ENCODE results near the gene MYD88. TPM values are rescaled to one million over a fixed set of nuclear protein-coding genes. Genes with fewer than 3 reads are reported as not detected.

Gene MYD88
- total RNA-seq, 1 experiment from 2014 or later = 17.7 TPM

- CTCF ChIA-PET = interaction anchor here (1.1 kb wide), 1 partner anchor 11 kb away, joined by 3 read pairs; no protein-coding TSS in a partner anchor
- H3K4me1 ChIP-seq (ENCODE audit: insufficient read depth, low read length) = peaks cover 46% of the 10 kb centered on the region
- POLR2A ChIA-PET (ENCODE audit: unreplicated experiment) = no interaction called here
- peak overlapping the region; percentile 32 for H3K4me2 ChIP-seq (ENCODE audit: low read length)
- no peaks in the 10 kb centered on the region for H3K79me2 ChIP-seq (ENCODE audit: low read length)
- intact Hi-C loops (cut with micrococcal nuclease) = no loop called here
- H4K20me1 ChIP-seq (ENCODE audit: low read length) = no peaks in the 10 kb centered on the region
- H3K27ac ChIP-seq (ENCODE audit: low read length) = peak overlapping the region; percentile 96
- no peaks in the 10 kb centered on the region for H3K36me3 ChIP-seq (ENCODE audit: low read depth, low read length)
- peak overlapping the region; percentile 68 for H3K9ac ChIP-seq (ENCODE audit: low read length)
- H3F3A ChIP-seq (ENCODE audit: low read length, unreplicated experiment) = no peaks in the 10 kb centered on the region
- no peaks in the 10 kb centered on the region for H3K9me3 ChIP-seq (ENCODE audit: low read length)
- ATAC-seq (peak; percentile 64), DNase-seq (peak; percentile 87)
- no TSS peak for BruUV-seq (replicated peaks)
- H2AFZ ChIP-seq (ENCODE audit: low read length) = no peak overlapping the region
- no peaks in the 10 kb centered on the region for H3K27me3 ChIP-seq (ENCODE audit: low read length)
- H3K9me2 ChIP-seq (replicated peaks; ENCODE audit: low read length) = no peaks in the 10 kb centered on the region
- H3K4me3 ChIP-seq (ENCODE audit: low read length) = no peak overlapping the region
- TF ChIP-seq EZH2phosphoT487 (IDR thresholded peaks at IDR 0.05; ENCODE audit: borderline replicate concordance, low read length) (no peak), CTCF (conservative IDR thresholded peaks at IDR 0.05; ENCODE audit: low read depth, low read length) (no peak), EZH2 (IDR thresholded peaks at IDR 0.05; ENCODE audit: low read length, unreplicated experiment) (no peak)
Measured at GRCh38 chr3:38151667-38152265, 13.3 kb downstream of the MYD88 start.

DNA sequence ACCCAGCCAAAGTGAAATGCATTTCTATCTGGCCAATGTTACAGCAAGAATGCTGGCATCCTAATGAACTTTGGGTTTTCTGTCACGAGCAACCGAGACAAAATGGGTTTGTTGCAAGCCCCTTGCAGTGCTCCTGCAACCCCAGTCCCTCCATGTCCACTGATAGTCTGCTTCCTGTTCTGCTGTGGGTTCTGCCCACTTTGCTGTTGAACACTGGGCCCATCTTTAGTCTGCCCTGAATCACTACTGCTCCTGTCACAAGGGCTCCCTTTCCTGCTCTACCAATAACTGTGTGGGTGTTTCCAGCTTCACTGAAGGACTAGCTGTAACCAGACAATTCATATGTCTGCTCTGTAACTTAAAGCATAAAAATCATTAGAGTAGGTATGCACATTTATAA, 14.1 kb downstream of the MYD88 start:
- H2AFZ ChIP-seq (ENCODE audit: low read length) = no peak overlapping the region
- no peaks in the 10 kb centered on the region for H3K27me3 ChIP-seq (ENCODE audit: low read length)
- no peaks in the 10 kb centered on the region for H4K20me1 ChIP-seq (ENCODE audit: low read length)
- no peaks in the 10 kb centered on the region for H3K79me2 ChIP-seq (ENCODE audit: low read length)
- no peaks in the 10 kb centered on the region for H3K9me2 ChIP-seq (replicated peaks; ENCODE audit: low read length)
- CTCF ChIA-PET = interaction anchor here (1.1 kb wide), 1 partner anchor 10 kb away, joined by 3 read pairs; no protein-coding TSS in a partner anchor
- BruUV-seq (replicated peaks) = no TSS peak
- TF ChIP-seq EZH2phosphoT487 (IDR thresholded peaks at IDR 0.05; ENCODE audit: borderline replicate concordance, low read length) (no peak), CTCF (conservative IDR thresholded peaks at IDR 0.05; ENCODE audit: low read depth, low read length) (no peak), EZH2 (IDR thresholded peaks at IDR 0.05; ENCODE audit: low read length, unreplicated experiment) (no peak)
- no peak overlapping the region for H3K4me2 ChIP-seq (ENCODE audit: low read length)
- H3K36me3 ChIP-seq (ENCODE audit: low read depth, low read length) = no peaks in the 10 kb centered on the region
- POLR2A ChIA-PET (ENCODE audit: unreplicated experiment) = interaction anchor here (0.6 kb wide), 1 partner anchor 16 kb away, joined by 3 read pairs; the partner anchor contains the start of gene ACAA1
- H3F3A ChIP-seq (ENCODE audit: low read length, unreplicated experiment) = no peaks in the 10 kb centered on the region
- intact Hi-C loops (cut with micrococcal nuclease) = no loop called here
- peaks cover 54% of the 10 kb centered on the region for H3K4me1 ChIP-seq (ENCODE audit: insufficient read depth, low read length)
- ATAC-seq (no peak), DNase-seq (no peak)
- no peaks in the 10 kb centered on the region for H3K9me3 ChIP-seq (ENCODE audit: low read length)
- peak overlapping the region; percentile 57; the same call in 1 of the 2 replicates for H3K9ac ChIP-seq (ENCODE audit: low read length)
- no peak overlapping the region for H3K4me3 ChIP-seq (ENCODE audit: low read length)
- peak overlapping the region; percentile 96 for H3K27ac ChIP-seq (ENCODE audit: low read length)

DNA sequence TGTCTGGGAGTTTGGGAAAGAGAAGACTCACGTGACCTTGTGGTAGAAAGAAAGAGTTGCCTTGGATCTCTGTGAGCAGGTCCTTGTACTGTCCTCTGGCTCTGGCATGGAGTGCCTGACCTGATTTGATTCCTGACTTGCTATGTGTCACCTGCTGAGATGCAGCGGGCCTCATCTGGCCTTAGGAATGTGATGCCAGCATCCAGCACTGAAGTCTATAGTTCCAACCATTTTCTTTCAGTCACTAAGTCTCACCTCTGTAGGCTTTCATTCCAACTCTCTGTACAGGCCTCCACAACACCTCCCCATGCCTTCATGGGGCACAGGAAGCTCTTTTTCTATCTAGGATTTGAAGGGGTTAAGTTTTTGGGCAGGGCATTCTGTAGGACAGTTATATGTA, 14.8 kb downstream of the MYD88 start:
- H3K27ac ChIP-seq (ENCODE audit: low read length) = peak overlapping the region; percentile 96
- H3K9ac ChIP-seq (ENCODE audit: low read length) = peak overlapping the region; percentile 57
- POLR2A ChIA-PET (ENCODE audit: unreplicated experiment) = no interaction called here
- H3K4me1 ChIP-seq (ENCODE audit: insufficient read depth, low read length) = peaks cover 60% of the 10 kb centered on the region
- intact Hi-C loops (cut with micrococcal nuclease) = no loop called here
- no peaks in the 10 kb centered on the region for H3K79me2 ChIP-seq (ENCODE audit: low read length)
- no peaks in the 10 kb centered on the region for H3K9me3 ChIP-seq (ENCODE audit: low read length)
- TF ChIP-seq CTCF (conservative IDR thresholded peaks at IDR 0.05; ENCODE audit: low read depth, low read length) = no peak
- TF ChIP-seq EZH2 (IDR thresholded peaks at IDR 0.05; ENCODE audit: low read length, unreplicated experiment) = no peak
- no peak for TF ChIP-seq EZH2phosphoT487 (IDR thresholded peaks at IDR 0.05; ENCODE audit: borderline replicate concordance, low read length)
- H3K4me3 ChIP-seq (ENCODE audit: low read length) = no peak overlapping the region
- H3K4me2 ChIP-seq (ENCODE audit: low read length) = peak overlapping the region; percentile 25
- DNase-seq (no peak), ATAC-seq (no peak)
- H3K9me2 ChIP-seq (replicated peaks; ENCODE audit: low read length) = no peaks in the 10 kb centered on the region
- H4K20me1 ChIP-seq (ENCODE audit: low read length) = no peaks in the 10 kb centered on the region
- H3K27me3 ChIP-seq (ENCODE audit: low read length) = no peaks in the 10 kb centered on the region
- H3F3A ChIP-seq (ENCODE audit: low read length, unreplicated experiment) = no peaks in the 10 kb centered on the region
- CTCF ChIA-PET = interaction anchor here (1.1 kb wide), 1 partner anchor 10 kb away, joined by 3 read pairs; no protein-coding TSS in a partner anchor
- BruUV-seq (replicated peaks) = no TSS peak
- no peaks in the 10 kb centered on the region for H3K36me3 ChIP-seq (ENCODE audit: low read depth, low read length)
- H2AFZ ChIP-seq (ENCODE audit: low read length) = no peak overlapping the region

All from PC-3 (cell line).